Endothelial cell of umbilical vein (primary cell): ENCODE results near the gene MRGPRF. TPM values are rescaled to one million over a fixed set of nuclear protein-coding genes. Genes with fewer than 3 reads are reported as not detected.

Experiments used
- BruUV-seq: library from RNA; stranded (reverse); fragments of 400-500 nt; replicated peaks from 2 replicates; lab custom pipeline; 2021; lab: Mats Ljungman, UMichigan
- CTCF ChIA-PET: fragments of 300-600, 350-600 bp; sonication (Branson Sonifier 250); formaldehyde crosslinking; loops from one replicate; lab custom pipeline; 2021; ENCODE audit warnings: antibody characterized with exemption, inconsistent platforms; lab: Charles Lee
- POLR2A ChIA-PET: fragments of 300-600, 350-600 bp; sonication (Branson Sonifier 250); formaldehyde crosslinking; loops from one replicate; lab custom pipeline; 2021; ENCODE audit warnings: antibody characterized with exemption, inconsistent platforms; lab: Charles Lee
- DNase-seq: peaks from one replicate; pipeline ENCODE4 v3.0.0-alpha.2; 2011; ENCODE audit warnings: low read depth, low spot score
- FAIRE-seq: peaks from 2 replicates; lab custom pipeline; 2011; peaks lifted over from hg19 to GRCh38; lab: Jason Lieb, UNC
- H2AFZ ChIP-seq: 2 replicates; pipeline ENCODE4 v1.6.0; 2012; ENCODE audit warnings: low read depth, low read length, control low read depth, inconsistent platforms
- H3K27ac ChIP-seq: 2 replicates; pipeline ENCODE4 v1.5.1; 2011; ENCODE audit warnings: low read depth, mild to moderate bottlenecking, control low read depth, low read length, moderate library complexity; ENCODE audit not compliant: insufficient read depth
- H3K27me3 ChIP-seq, 2 experiments: 2 replicates each; pipeline versions ENCODE4 v1.6.0 to v1.6.1; 2011; ENCODE audit warnings: low read length in 2 of 2, mixed read lengths in 1 of 2; ENCODE audit not compliant: control insufficient read depth in 2 of 2, insufficient read depth in 2 of 2
- H3K36me3 ChIP-seq, 2 experiments: 2 replicates in 1 of 2; 3 replicates in 1 of 2; pipeline ENCODE4 v1.5.1; 2011; ENCODE audit warnings: low read length in 2 of 2, mild to moderate bottlenecking in 1 of 2, moderate library complexity in 1 of 2; ENCODE audit not compliant: control insufficient read depth in 2 of 2, insufficient read depth in 2 of 2; ENCODE audit errors: extremely low read depth in 1 of 2
- H3K4me1 ChIP-seq: 3 replicates; pipeline ENCODE4 v1.5.1; 2011; ENCODE audit warnings: mild to moderate bottlenecking, low read length; ENCODE audit not compliant: control insufficient read depth, insufficient read depth; ENCODE audit errors: extremely low read depth
- H3K4me2 ChIP-seq: 2 replicates; pipeline ENCODE4 v1.6.1; 2011; ENCODE audit warnings: low read length, control low read depth, mixed read lengths; ENCODE audit not compliant: insufficient read depth
- H3K4me3 ChIP-seq, 3 experiments: fragments of 200-600 bp in 1 of 3; sonication (generic), shearing (Covaris generic) in 1 of 3; replicated peaks in 1 of 3; 2 replicates each; pipeline ENCODE4 v1.5.1; 2011 to 2016; ENCODE audit warnings: control low read depth in 3 of 3, low read length in 3 of 3, mild to moderate bottlenecking in 2 of 3, inconsistent platforms in 1 of 3, low read depth in 1 of 3, moderate library complexity in 1 of 3; ENCODE audit not compliant: insufficient read depth in 1 of 3
- H3K79me2 ChIP-seq: 2 replicates; pipeline ENCODE4 v1.6.0; 2012; ENCODE audit warnings: low read length, inconsistent platforms; ENCODE audit not compliant: control insufficient read depth, insufficient read depth
- H3K9ac ChIP-seq: replicated peaks from 2 replicates; pipeline ENCODE3; 2011; ENCODE audit warnings: low read length, control low read depth; ENCODE audit not compliant: insufficient read depth; ENCODE audit errors: extremely low read depth
- H3K9me1 ChIP-seq: replicated peaks from 3 replicates; pipeline ENCODE4 v1.6.0; 2011; ENCODE audit warnings: mild to moderate bottlenecking, low read length; ENCODE audit not compliant: control insufficient read depth, insufficient read depth; ENCODE audit errors: extremely low read depth
- H3K9me3 ChIP-seq: replicated peaks from 2 replicates; pipeline ENCODE4 v1.5.1; 2012; ENCODE audit warnings: low read length, inconsistent platforms; ENCODE audit not compliant: control insufficient read depth, insufficient read depth
- H4K20me1 ChIP-seq: replicated peaks from 2 replicates; pipeline ENCODE3; 2011; ENCODE audit warnings: mild to moderate bottlenecking, low read length; ENCODE audit not compliant: control insufficient read depth, insufficient read depth; ENCODE audit errors: extremely low read depth
- EZH2 ChIP-seq: IDR thresholded peaks from 2 replicates; pipeline ENCODE4 v1.6.1; 2012; ENCODE audit warnings: borderline replicate concordance, low read depth, mild to moderate bottlenecking, moderate library complexity, low read length, inconsistent platforms; ENCODE audit not compliant: severe bottlenecking
- FOS ChIP-seq: IDR thresholded peaks from 2 replicates; pipeline ENCODE4 v1.6.1; 2011; ENCODE audit warnings: mild to moderate bottlenecking, low read length, moderate library complexity, borderline replicate concordance; ENCODE audit not compliant: insufficient read depth
- GATA2 ChIP-seq: IDR thresholded peaks from 2 replicates; pipeline ENCODE4 v1.7.0; 2011; ENCODE audit warnings: low read depth, mild to moderate bottlenecking, moderate library complexity, mixed read lengths, low read length; ENCODE audit not compliant: insufficient read length, insufficient read depth
- JUN ChIP-seq: IDR thresholded peaks from 2 replicates; pipeline ENCODE4 v1.6.1; 2011; ENCODE audit warnings: borderline replicate concordance, low read depth; ENCODE audit not compliant: insufficient read length, insufficient read depth
- MYC ChIP-seq: IDR thresholded peaks from one replicate; pipeline ENCODE4 v1.6.1; 2011; ENCODE audit warnings: mild to moderate bottlenecking, low read depth, low read length
- POLR2A ChIP-seq: IDR thresholded peaks from 2 replicates; pipeline ENCODE4 v1.6.1; 2012; ENCODE audit warnings: low read depth, mild to moderate bottlenecking, control low read depth, low read length
- POLR2AphosphoS5 ChIP-seq: IDR thresholded peaks from 2 replicates; pipeline ENCODE4 v1.6.1; 2012; ENCODE audit warnings: low read depth, mild to moderate bottlenecking, control low read depth, low read length, moderate library complexity; ENCODE audit not compliant: insufficient read depth
- dilution Hi-C: fragments of 300-500 bp; cut with MboI; formaldehyde crosslinking; loops from one replicate; pipeline ENCODE4 v1.15.0; 2019; ENCODE audit warnings: low sequenced_read_pairs; ENCODE audit not compliant: extremely low pct_ligation_motif_present
- intact Hi-C: fragments of 100-400 bp; cut with micrococcal nuclease; formaldehyde crosslinking; loops from one replicate; pipeline ENCODE4 v1.10.0; 2022
- polyA plus RNA-seq, 4 experiments: library from polyadenylated mRNA; depleted of rRNA in 3 of 4; stranded (reverse) in 3 of 4; unstranded in 1 of 4; fragments of >200 nt; gene quantifications; 2 replicates each; pipeline versions ENCODE4 v1.2.1 to v1.2.3, GENCODE V29; 2011 to 2012; ENCODE audit warnings: missing spikeins in 1 of 4
- total RNA-seq: library from RNA; stranded (reverse); gene quantifications from 2 replicates; pipeline ENCODE4 v1.2.3, GENCODE V29; 2021
- TF ChIP-seq, protein P1 (sequence below), 2 donors: IDR thresholded peaks; 1 replicate in 1 of 2; 2 replicates in 1 of 2; pipeline ENCODE4 v1.5.1; 2011; ENCODE audit warnings: low read length in 2 of 2, mild to moderate bottlenecking in 2 of 2, moderate library complexity in 2 of 2, control low read depth in 1 of 2, inconsistent platforms in 1 of 2, low read depth in 1 of 2; ENCODE audit not compliant: insufficient read depth in 1 of 2; ENCODE audit errors: extremely low read depth in 1 of 2
- TF ChIP-seq, protein P2 (sequence below): IDR thresholded peaks from 2 replicates; pipeline ENCODE4 v1.6.1; 2011; ENCODE audit not compliant: insufficient read depth, insufficient read length

MRGPRF gene
- total and polyA plus RNA-seq, 2 donors (not counting 3 experiments of a cell fraction or from before 2014, with no cell fraction given) = not detected

DNA sequence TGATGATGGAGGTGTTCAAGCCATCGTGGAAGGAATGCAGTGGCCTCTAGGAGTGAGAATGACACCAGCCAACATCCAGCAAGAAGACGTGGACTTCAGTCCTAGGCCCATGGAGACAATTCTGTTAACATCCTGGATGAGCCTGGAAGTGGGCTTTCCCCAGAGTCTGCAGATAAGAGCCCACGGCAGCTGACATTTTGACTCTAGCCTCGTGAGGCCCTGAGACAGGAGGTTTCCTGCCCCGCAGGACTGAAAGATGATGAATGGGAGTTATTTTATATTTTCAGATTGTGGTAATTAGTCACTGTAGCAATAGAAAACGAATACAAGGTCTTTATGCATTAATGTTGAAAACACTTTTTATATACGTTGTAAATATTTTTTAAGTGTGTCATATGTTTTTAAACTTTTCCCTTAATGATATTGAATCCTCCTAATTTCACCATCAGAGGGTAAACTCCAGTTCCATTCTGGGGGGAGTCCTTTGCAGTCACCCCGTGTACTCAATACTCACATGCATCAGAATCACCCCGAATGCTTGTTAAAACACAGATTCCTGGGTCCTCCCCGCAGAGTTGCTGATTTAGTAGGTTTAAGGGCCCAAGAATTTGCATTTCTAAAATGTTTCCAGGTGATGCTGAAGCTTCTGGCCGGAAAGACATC, 35.1 kb upstream of the MRGPRF start:
- no peak for FAIRE-seq
- Histone ChIP-seq H3K9me3 (no peaks in the 10 kb centered on the region), H3K36me3 (no peaks in the 10 kb centered on the region), H3K4me3 (peak overlapping the region in 2 of 3 experiments; percentile 41 to 74), H3K27ac (no peak overlapping the region), H3K4me1 (peaks cover 9% of the 10 kb centered on the region), H3K9me1 (no peaks in the 10 kb centered on the region), H2AFZ (peak overlapping the region; percentile 99), H3K79me2 (peaks cover 18% of the 10 kb centered on the region), H3K27me3 (peaks cover 0 to 5% of the 10 kb centered on the region in 2 experiments), H3K4me2 (peak overlapping the region; percentile 62), H4K20me1 (no peaks in the 10 kb centered on the region), H3K9ac (no peak overlapping the region)
- no peak for DNase-seq
- intact Hi-C loops = no loop called here
- POLR2A ChIA-PET = interaction anchor here (1.3 kb wide), 1 partner anchor 10 kb away, joined by 4 read pairs; no protein-coding TSS in a partner anchor
- no TSS peak for BruUV-seq
- TF ChIP-seq, protein P1, sequence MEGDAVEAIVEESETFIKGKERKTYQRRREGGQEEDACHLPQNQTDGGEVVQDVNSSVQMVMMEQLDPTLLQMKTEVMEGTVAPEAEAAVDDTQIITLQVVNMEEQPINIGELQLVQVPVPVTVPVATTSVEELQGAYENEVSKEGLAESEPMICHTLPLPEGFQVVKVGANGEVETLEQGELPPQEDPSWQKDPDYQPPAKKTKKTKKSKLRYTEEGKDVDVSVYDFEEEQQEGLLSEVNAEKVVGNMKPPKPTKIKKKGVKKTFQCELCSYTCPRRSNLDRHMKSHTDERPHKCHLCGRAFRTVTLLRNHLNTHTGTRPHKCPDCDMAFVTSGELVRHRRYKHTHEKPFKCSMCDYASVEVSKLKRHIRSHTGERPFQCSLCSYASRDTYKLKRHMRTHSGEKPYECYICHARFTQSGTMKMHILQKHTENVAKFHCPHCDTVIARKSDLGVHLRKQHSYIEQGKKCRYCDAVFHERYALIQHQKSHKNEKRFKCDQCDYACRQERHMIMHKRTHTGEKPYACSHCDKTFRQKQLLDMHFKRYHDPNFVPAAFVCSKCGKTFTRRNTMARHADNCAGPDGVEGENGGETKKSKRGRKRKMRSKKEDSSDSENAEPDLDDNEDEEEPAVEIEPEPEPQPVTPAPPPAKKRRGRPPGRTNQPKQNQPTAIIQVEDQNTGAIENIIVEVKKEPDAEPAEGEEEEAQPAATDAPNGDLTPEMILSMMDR (IDR thresholded peaks at IDR 0.05; ENCODE audit: extremely low read depth in 1 of 2, insufficient read depth in 1 of 2, low read depth in 1 of 2, low read length in 2 of 2) = no peak
- TF ChIP-seq JUN (no peak), POLR2AphosphoS5 (no peak), MYC (no peak), EZH2 (no peak), POLR2A (no peak), FOS (no peak), GATA2 (no peak)
- TF ChIP-seq, protein P2, sequence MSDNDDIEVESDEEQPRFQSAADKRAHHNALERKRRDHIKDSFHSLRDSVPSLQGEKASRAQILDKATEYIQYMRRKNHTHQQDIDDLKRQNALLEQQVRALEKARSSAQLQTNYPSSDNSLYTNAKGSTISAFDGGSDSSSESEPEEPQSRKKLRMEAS = no peak
- dilution Hi-C loops = no loop called here
- CTCF ChIA-PET = interaction anchor here (1.0 kb wide), 1 partner anchor 622 kb away, joined by 4 read pairs; no protein-coding TSS in a partner anchor
